IPS-11a (cell line): ENCODE data around the gene CAMTA1.

Source experiments
- H3K4me3 ChIP-seq: one replicate; pipeline ENCODE4 v1.5.1; 2013; ENCODE audit warnings: low read depth, low read length, control low read depth

The CAMTA1 gene

GRCh38 chr1:7293702-7294629, 508.7 kb downstream of the CAMTA1 start:
- H3K4me3 ChIP-seq: no peak overlapping the region

DNA sequence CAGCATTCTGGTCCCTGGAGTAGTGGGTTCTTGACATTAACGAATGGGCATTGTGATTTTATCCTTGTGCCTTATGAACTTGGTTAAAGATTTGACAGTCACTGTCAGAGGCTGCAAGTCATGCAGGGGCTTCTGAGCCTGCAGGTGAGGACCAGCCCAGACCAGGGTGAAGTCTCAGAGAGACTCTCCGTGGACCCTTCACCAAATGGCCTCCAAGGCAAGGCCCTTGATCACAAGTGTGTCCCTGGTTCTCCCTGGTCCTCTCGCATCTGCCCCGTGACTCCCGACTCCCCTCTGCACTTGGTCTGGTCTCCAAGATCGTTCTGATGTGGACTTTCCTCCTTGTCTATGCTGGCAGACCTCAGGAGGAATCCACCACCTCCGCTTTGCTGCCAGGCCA, 509.4 kb downstream of the CAMTA1 start:
- no peak overlapping the region for H3K4me3 ChIP-seq

GRCh38 chr1:7295946-7296345, 510.7 kb downstream of the CAMTA1 start:
- H3K4me3 ChIP-seq: no peak overlapping the region

- no peak overlapping the region for H3K4me3 ChIP-seq
Measured at GRCh38 chr1:7296968-7297367, 511.7 kb downstream of the CAMTA1 start.

- H3K4me3 ChIP-seq: no peak overlapping the region
Measured at GRCh38 chr1:7298145-7298544, 512.9 kb downstream of the CAMTA1 start.

- no peak overlapping the region for H3K4me3 ChIP-seq
Measured at GRCh38 chr1:7298749-7299151, 513.5 kb downstream of the CAMTA1 start.

- H3K4me3 ChIP-seq: no peak overlapping the region
Measured at GRCh38 chr1:7299329-7299799, 514.1 kb downstream of the CAMTA1 start.

GRCh38 chr1:7299994-7300393, 514.7 kb downstream of the CAMTA1 start:
- H3K4me3 ChIP-seq: no peak overlapping the region

DNA sequence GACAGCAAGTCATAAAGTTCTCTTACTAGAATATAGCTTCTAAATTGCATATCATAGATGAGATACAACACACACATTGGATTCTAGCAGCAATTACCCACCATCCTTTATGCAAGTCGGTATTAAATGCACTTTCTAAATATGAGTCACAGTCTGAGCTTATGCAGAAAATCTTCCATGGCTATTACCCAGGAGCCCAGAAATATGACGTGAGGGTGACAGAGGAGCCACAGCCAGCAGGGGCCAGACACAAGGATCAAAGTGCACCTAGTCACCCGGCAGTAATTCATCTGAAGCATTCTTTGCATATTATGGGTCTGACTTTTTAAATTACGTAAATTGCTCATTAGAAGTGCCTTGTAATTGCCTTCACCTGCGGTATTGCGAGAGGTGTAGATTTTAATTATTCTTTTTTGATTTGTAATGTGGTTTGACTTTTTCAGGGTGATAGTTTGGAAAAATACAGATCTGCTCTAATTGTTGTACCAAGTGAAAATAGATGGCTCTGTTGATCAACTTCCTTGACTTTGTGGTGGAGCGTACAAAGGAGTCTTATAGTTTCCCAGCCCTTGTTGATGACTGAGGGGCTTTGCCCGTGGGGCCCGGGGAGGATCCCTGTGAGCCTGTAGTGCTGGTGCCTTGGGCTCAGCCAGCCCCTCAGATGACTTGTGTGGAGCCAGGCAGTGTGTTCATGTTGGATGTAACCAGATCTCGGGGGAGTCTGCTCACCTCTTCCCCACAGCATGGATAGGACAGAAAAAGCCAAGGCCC, 515.8 kb downstream of the CAMTA1 start:
- no peak overlapping the region for H3K4me3 ChIP-seq

DNA sequence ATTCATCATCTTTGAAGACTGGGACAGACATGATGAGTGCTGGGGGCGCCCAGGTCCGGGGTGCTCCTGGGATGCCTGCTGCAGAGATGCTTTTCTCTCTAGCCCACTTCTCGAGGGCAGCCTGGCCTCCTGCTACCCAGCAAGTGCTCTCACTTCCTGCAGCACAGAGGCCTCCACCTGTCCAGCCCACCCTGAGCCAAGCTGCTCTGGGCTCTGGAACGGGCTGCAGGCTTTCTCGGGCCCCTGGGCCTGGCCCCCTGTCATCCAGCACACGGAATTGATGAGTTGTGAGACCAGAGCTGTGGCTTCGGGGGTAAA, 516.4 kb downstream of the CAMTA1 start:
- H3K4me3 ChIP-seq: no peak overlapping the region

- H3K4me3 ChIP-seq: no peak overlapping the region
Measured at GRCh38 chr1:7302126-7302525, 516.9 kb downstream of the CAMTA1 start.

- no peak overlapping the region for H3K4me3 ChIP-seq
Measured at GRCh38 chr1:7302873-7303272, 517.6 kb downstream of the CAMTA1 start.

- no peak overlapping the region for H3K4me3 ChIP-seq
Measured at GRCh38 chr1:7303554-7304317, 518.5 kb downstream of the CAMTA1 start.

DNA sequence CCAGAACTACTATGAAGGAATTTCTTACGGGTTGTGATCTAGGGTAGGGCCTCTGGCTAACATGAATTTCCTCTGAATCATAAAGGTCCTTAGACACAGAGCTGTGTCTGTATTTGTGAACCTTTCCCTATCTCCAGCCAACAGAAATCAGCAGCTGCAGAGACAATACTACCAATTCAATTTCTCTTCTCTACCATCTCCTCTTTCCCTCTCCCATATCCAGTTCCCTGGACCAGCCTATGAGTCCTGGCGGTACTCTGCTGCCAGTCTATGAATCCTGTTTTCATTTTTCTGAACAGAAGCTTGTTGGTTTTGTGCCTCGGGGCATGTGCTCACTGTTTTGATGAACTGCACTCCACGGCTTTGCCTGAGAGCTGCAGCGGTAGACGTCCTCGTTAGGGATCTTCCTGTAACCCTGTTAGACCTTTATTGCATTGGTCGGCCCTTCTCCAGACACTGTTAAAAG, 527.9 kb downstream of the CAMTA1 start:
- H3K4me3 ChIP-seq: no peak overlapping the region

GRCh38 chr1:7313826-7314225, 528.6 kb downstream of the CAMTA1 start:
- H3K4me3 ChIP-seq: no peak overlapping the region

GRCh38 chr1:7315316-7315715, 530.1 kb downstream of the CAMTA1 start:
- no peak overlapping the region for H3K4me3 ChIP-seq

DNA sequence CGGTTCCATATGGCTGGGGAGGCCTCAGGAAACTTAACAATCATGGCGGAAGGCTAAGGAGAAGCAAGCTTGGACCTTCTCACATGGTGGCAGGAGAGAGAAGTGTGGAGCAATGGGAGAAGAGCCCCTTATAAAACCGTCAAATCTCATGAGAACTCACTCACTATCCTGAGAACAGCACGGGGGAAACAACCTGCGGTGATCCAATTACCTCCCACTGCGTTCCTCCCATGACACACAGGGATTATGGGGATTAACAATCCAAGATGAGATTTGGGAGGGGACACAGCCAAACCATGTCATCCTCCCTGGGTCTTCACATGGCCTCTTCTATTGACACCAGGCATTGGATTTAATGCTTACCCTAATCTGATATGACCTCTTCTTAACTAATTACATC, 530.7 kb downstream of the CAMTA1 start:
- no peak overlapping the region for H3K4me3 ChIP-seq

GRCh38 chr1:7317888-7318287, 532.6 kb downstream of the CAMTA1 start:
- no peak overlapping the region for H3K4me3 ChIP-seq

DNA sequence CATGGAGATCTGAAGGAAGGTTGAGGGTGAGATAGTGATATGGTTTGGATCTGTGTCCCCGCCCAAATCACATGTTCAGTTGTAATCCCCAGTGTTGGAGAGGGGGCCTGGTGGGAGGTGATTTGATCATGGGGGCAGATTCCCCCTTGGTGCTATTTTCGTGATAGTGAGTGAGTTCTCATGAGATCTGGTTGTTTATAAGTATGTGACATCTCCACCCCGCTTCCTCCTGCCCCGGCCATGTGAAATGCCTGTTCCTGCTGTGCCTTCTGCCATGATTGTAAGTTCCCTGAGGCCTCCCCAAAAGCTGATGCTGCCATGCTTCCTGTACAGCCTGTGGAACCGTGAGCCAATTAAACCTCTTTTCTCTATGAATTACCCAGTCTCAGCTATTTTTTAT, 533.9 kb downstream of the CAMTA1 start:
- no peak overlapping the region for H3K4me3 ChIP-seq

- no peak overlapping the region for H3K4me3 ChIP-seq
Measured at GRCh38 chr1:7320661-7321060, 535.4 kb downstream of the CAMTA1 start.

DNA sequence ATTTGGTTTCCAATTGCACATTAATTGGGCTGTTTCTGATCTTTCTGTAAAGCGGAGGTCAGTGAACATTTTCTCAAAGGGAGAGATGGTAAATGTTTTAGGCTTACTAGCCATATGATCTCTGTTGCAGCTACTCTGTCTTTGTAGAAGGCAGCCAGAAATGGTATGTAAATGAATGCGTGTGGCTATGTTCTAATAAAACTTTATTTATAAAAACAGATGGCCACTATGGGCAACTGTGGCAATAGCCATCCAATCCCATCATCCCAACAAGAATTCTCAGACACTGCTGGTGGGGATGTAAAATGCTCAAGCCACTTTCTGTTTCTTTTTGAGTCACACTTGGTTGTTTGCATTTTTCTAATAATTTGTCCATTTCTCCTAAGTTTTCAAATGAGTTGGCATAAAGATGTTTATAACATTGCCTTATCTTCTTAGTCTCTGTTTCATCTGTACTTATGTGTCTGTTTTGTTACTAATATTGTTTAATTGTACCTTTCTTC, 537.1 kb downstream of the CAMTA1 start:
- no peak overlapping the region for H3K4me3 ChIP-seq
